GM21786 (cell line): ENCODE measurements around the gene RASA2.
"Not testable (repeated sequence)": the region's sequence is repeated elsewhere in the genome, so short reads cannot be mapped to it uniquely, and the experiment has no call there.

Experiments used
- ATAC-seq: cut with Tn5 transposase; IDR thresholded peaks from one replicate; pipeline ENCODE4 v1.9.1; 2021; ENCODE audit not compliant: unreplicated experiment

The RASA2 gene

DNA sequence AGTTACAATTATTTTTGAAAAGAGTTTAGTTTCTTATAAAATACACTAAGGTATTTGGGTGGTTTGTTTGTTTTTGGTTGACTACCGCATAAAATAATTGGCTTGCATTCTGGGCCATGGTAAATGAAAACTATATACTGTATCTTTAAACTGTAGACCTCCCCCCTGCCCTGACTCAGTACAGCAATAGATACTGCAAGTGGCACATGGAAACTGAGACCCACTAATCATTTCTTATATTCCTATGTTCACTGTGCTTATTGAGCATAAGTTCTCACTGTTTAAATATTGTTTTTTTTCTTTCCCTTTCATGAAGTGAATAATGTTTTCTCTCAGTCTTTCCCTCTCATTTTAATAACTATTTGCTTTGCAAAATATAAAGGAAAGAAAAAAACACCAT is 45.8 kb downstream of the RASA2 start:
- no peak for ATAC-seq

- ATAC-seq, result not testable (repeated sequence)
Measured at GRCh38 chr3:141536017-141536416, 49.2 kb downstream of the RASA2 start.

GRCh38 chr3:141537856-141538255 is 51.0 kb downstream of the RASA2 start:
- ATAC-seq, result no peak

GRCh38 chr3:141538568-141539240 is 51.9 kb downstream of the RASA2 start:
- no peak for ATAC-seq

- no peak for ATAC-seq
Measured at GRCh38 chr3:141539431-141540187, 52.8 kb downstream of the RASA2 start.

- ATAC-seq, result no peak
Measured at GRCh38 chr3:141540531-141540930, 53.7 kb downstream of the RASA2 start.

- ATAC-seq, result no peak
Measured at GRCh38 chr3:141542202-141542969, 55.6 kb downstream of the RASA2 start.

- ATAC-seq, result no peak
Measured at GRCh38 chr3:141542989-141543388, 56.2 kb downstream of the RASA2 start.

DNA sequence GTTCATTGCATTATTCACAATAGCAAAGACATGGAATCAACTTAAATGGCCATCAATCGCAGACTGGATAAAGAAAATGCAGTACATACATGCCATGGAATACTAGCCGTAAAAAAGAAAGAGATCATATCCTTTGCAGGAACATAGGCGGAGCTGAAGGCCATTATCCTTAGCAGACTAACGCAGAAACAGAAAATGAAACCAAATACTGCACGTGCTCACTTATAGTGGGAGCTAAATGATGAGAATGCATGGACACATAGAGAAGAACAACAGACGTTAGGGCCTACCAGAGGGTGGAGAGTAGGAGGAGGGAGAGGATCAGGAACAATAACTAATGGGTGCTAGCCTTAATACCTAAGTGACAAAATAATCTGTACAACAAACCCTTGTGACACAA is 57.9 kb downstream of the RASA2 start:
- no peak for ATAC-seq

- no peak for ATAC-seq
Measured at GRCh38 chr3:141546081-141546480, 59.3 kb downstream of the RASA2 start.

- ATAC-seq, result no peak
Measured at GRCh38 chr3:141546586-141546985, 59.8 kb downstream of the RASA2 start.

GRCh38 chr3:141547791-141548190 is 61.0 kb downstream of the RASA2 start:
- no peak for ATAC-seq

DNA sequence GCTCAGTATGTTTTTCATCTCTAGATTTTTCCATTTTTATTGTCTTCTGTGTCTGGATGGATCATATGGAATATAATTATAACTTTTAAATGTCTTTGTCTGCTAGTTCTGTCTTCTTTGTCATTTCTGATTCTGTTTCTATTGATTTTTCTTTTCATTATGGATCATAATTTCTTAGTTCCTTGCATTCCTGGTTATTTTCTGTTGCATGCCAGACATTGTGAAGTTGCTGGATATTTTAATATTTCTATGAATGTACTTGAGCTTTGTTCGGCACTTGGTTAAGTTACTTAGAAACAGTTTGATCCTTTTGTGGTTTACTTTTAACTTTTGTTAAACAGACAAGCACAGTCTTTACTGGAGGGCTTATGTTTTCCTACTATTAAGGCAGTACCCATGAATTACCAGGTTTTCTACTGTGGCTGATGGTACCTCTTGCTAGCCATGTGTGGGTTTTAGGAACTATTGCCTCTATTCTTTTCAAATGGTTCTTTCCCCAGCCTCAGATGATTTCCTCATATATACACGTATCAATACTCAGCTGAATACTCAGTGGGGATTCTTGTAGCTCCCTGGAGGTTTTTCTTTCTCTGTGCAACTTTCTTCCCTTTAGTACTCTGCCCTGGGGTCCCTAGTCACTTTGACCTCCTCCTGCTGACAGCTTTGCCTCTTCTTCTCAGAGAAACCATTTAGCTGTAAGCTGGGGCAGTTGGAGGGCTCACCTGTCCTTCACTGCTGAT is 64.3 kb downstream of the RASA2 start:
- ATAC-seq, result no peak

DNA sequence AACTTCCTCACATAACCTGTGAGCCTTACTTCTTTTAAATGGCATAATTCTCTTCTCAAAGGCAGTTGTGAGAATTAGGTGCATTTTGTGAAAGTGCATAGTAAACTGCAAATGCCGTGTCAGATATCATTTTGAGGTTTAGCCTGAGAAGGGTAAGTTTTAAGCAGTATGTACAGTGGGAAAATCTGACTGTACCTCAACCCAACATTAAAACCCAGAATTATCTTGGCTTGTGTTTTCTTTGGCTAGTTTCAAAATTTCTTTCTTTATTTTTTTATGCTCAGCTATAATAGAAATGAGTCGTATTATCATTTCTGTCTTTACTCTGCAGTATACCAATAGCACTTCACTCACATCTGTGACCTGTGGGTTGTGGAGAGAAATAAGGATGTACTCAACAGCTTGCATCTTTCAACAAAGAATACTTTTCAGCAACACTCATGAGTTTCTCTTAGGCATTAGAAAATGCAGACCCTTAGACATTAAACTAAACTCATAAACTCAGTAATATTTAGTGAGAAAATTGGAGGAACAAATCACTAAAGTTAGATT is 65.7 kb downstream of the RASA2 start:
- ATAC-seq, result no peak

- ATAC-seq, result no peak
Measured at GRCh38 chr3:141553055-141553454, 66.2 kb downstream of the RASA2 start.

GRCh38 chr3:141556034-141556433 is 69.2 kb downstream of the RASA2 start:
- no peak for ATAC-seq

DNA sequence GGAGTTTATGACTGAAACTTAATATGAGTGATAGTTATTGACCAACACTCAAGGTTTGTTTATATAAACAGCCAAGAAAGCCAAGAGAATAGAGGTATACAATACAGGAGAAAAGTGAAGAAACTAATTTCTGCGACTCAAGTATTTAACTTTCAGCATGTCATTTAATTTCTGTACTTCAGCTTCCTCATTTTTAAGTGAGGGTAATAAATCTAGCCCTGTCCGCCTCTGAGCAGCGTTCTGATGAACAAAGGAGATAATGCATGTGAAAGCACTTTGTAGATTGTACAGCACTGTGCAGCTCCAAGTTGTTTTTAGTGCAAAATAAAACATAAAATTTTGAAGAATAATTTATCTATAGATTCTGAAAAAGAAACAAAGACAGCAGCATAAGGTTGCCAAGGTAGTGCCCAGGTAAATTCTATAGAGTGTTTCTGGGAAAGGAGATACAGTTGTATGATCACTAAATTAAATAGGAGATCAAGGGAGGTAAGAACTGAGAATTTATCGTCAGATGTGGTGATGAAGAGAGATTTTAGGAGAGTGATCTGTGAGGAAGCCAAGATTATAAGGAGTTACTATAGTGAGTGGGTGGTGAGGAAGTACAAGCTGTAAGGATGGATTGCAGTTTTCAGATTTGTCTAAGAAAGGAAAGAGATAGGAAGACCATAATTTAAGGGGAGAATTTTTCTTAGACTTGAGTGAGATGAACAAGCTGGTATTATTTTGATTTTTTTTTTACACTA is 71.3 kb downstream of the RASA2 start:
- no peak for ATAC-seq

DNA sequence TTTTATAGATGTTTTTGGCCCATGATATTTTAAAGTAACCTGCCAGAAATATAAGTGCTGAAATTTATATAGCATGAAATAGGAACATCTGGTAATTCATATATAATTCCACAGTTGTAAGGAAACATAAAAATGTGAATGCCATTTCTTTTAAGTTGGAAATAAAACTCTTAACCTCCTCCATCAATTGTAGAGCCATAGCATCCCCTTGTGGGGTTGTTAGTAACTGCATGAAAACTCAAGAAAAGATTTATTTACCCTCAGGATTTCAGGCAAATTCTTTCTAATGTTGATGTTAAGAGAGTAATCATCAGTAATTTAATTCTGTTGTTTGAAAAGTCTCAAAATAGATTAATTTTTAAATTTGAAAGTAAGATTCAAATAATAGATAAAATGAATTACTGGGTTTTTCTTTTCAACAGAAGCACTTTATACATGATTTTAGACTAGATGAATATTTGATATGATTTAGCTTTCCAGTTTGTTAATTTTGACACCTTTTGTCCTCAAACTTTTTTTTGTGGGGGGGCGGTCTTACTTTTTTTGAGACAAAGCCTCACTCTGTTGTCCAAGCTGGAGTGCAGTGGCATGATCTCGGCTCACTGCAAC is 74.7 kb downstream of the RASA2 start:
- ATAC-seq, result no peak

DNA sequence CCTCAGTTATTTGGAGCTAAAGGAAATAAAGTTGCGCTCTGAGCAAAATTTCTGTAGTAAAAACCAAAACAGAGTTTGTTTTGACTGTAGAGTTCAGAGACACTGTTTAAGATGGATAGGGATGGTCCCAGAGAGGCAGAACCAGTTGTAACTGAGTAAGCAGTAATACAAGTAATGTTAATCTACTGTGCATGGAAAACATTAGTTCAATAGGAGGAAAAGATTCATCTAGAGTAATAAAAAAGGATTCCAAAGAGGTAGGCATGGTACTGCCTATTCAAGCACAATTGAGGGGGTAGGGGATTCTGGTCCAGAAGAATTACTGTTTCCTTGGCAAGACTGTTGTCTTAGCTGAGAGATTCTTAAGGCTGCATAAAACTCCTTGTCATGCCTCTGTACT is 77.4 kb downstream of the RASA2 start:
- ATAC-seq, result no peak

DNA sequence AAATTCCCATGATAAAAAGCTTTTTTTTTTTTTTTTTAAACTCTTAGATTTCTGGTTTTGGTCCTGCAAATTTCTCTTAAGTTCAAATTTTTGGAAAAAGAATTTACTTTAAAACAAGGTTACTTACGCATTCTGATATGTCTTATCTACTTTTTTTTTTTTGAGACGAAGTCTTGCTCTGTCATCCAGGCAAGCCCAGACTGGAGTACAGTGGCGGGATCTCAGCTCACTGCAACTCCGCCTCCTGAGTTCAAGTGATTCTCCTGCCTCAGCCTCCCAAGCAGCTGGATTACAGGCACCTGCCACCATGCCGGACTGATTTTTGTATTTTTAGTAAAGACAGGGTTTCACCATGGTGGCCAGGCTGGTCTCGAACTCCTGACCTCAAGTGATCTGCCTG is 83.2 kb downstream of the RASA2 start:
- no peak for ATAC-seq
